ENCODE results near the gene KRTAP12-3. TPM values are rescaled to one million over a fixed set of nuclear protein-coding genes. Genes with fewer than 3 reads are reported as not detected.

The KRTAP12-3 gene
- total RNA-seq, 1 experiment from 2014 or later = not detected

DNA sequence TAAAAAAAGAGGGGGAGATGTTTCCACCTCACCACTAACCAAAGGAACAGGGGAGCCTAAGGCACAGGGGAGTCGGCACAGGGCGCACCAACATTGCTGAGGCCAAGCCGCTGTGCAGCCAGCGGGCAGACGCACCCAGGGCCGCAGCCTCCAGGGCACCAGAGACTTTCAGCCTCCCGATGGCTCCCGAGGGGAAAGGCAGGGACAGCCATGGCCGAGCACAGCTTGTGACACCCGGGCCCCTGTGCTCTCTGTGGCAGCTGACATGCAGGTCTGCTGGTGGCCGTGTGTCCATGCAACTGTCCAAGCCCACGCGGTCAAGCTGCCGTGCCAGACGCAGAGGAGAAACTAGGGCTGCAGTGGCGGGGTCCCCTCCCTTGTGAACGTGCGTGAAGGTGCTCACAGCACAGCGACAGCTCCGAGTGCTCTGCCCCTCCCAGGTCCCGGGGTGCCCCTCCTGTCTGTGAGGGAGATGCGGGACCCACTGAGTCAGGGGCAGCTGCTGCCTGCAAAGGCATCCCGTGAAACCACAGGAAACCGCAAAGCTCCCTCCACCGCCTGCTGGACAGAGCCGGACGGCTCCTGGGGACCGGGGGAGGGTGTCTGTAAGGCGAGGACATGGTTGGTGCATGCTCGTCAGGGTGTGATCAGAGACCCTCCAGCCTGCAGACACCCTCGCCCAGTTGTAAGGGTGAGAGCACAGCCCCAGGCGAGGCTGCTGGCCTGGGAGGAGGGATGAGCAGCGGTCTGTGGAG lies 9.0 kb upstream of the KRTAP12-3 start:
- DNase-seq = no peak
- TF ChIP-seq, protein P1, sequence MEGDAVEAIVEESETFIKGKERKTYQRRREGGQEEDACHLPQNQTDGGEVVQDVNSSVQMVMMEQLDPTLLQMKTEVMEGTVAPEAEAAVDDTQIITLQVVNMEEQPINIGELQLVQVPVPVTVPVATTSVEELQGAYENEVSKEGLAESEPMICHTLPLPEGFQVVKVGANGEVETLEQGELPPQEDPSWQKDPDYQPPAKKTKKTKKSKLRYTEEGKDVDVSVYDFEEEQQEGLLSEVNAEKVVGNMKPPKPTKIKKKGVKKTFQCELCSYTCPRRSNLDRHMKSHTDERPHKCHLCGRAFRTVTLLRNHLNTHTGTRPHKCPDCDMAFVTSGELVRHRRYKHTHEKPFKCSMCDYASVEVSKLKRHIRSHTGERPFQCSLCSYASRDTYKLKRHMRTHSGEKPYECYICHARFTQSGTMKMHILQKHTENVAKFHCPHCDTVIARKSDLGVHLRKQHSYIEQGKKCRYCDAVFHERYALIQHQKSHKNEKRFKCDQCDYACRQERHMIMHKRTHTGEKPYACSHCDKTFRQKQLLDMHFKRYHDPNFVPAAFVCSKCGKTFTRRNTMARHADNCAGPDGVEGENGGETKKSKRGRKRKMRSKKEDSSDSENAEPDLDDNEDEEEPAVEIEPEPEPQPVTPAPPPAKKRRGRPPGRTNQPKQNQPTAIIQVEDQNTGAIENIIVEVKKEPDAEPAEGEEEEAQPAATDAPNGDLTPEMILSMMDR (IDR thresholded peaks at IDR 0.05; ENCODE audit: unreplicated experiment) = no peak
- Mint-ChIP-seq H3K27ac (ENCODE audit: unreplicated experiment) (no peak overlapping the region), H3K9me3 (ENCODE audit: low read depth, unreplicated experiment) (peaks cover 8% of the 10 kb centered on the region), H3K27me3 (ENCODE audit: unreplicated experiment) (peaks cover 82% of the 10 kb centered on the region), H3K4me1 (ENCODE audit: low read depth, unreplicated experiment) (no peaks in the 10 kb centered on the region), H3K4me3 (ENCODE audit: low read depth, unreplicated experiment) (no peak overlapping the region), H3K36me3 (ENCODE audit: insufficient read depth, unreplicated experiment) (peaks cover 5% of the 10 kb centered on the region)
- CTCF ChIA-PET = no interaction called here
- intact Hi-C loops (cut with micrococcal nuclease; ENCODE audit: unreplicated experiment) = no loop called here
- no TSS peak for BruUV-seq (replicated peaks)

DNA sequence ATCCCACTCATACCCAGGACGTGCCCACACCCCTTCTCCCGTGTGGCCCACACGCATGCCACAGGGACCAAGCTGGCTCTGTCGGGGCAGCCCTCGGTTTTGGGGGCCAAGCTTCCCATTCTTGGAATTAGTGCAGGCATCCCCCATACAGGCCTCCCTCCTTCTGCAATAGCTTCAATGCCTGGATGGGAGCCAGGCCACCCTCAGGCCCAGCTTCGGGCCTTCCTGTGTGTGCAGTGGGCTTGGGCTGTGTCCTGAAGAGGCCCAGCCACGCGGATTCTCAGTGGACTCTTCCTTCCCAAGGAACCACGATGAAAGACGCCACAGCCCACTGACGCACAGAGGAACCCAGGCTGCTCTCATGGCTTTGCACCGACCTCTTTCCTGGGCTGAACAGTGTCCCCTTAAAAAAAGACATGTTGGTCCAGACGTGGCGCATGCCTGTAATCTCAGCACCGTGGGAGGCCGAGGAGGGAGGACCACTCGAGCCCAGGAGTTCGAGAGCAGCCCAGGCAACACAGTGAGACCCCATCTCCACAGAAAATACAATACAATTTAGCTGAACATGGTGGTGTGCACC lies 8.1 kb upstream of the KRTAP12-3 start:
- H3K4me3 Mint-ChIP-seq (ENCODE audit: low read depth, unreplicated experiment) = no peak overlapping the region
- no peaks in the 10 kb centered on the region for H3K4me1 Mint-ChIP-seq (ENCODE audit: low read depth, unreplicated experiment)
- H3K9me3 Mint-ChIP-seq (ENCODE audit: low read depth, unreplicated experiment) = peaks cover 5% of the 10 kb centered on the region
- CTCF ChIA-PET = no interaction called here
- peaks cover 7% of the 10 kb centered on the region for H3K36me3 Mint-ChIP-seq (ENCODE audit: insufficient read depth, unreplicated experiment)
- DNase-seq = no peak
- TF ChIP-seq, protein P1 (IDR thresholded peaks at IDR 0.05; ENCODE audit: unreplicated experiment) = no peak
- BruUV-seq (replicated peaks) = no TSS peak
- no peak overlapping the region for H3K27ac Mint-ChIP-seq (ENCODE audit: unreplicated experiment)
- peaks cover 83% of the 10 kb centered on the region for H3K27me3 Mint-ChIP-seq (ENCODE audit: unreplicated experiment)
- intact Hi-C loops (cut with micrococcal nuclease; ENCODE audit: unreplicated experiment) = no loop called here

DNA sequence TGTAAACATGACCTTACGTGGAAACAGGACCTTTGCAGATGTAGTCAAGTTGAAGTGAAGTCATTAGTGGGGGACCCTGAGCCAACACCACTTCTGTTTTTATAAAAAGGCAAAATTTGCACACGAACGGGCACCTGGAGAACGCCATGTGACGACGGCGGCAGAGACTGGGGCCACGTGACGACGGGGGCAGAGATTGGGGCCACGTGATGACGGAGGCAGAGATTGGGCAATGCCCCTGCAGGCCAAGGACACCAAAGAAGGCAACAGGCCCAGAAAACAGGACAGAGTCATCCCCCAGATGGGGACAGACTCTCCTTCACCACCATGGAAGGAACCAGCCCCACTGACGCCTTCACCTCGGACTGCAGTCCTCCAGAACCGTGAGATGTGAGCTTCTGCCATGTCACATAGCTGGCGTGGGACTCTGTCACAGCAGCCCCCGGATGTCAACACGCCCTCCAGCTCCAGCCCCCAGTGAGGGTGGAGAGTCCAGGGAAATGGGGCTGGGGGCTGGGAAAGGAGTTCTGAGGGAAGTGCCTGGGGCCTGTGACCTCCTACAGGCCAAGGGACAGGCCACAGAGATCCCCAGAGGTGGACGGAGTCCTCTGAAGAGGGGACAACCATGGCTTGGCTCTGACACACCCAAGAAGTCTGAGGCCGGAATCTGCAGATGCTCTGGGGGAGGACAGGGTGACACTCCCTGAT lies 7.3 kb upstream of the KRTAP12-3 start:
- Mint-ChIP-seq H3K4me1 (ENCODE audit: low read depth, unreplicated experiment) (no peaks in the 10 kb centered on the region), H3K4me3 (ENCODE audit: low read depth, unreplicated experiment) (no peak overlapping the region), H3K27me3 (ENCODE audit: unreplicated experiment) (peaks cover 80% of the 10 kb centered on the region), H3K27ac (ENCODE audit: unreplicated experiment) (no peak overlapping the region), H3K9me3 (ENCODE audit: low read depth, unreplicated experiment) (no peaks in the 10 kb centered on the region), H3K36me3 (ENCODE audit: insufficient read depth, unreplicated experiment) (peaks cover 7% of the 10 kb centered on the region)
- no TSS peak for BruUV-seq (replicated peaks)
- intact Hi-C loops (cut with micrococcal nuclease; ENCODE audit: unreplicated experiment) = no loop called here
- no peak for DNase-seq
- TF ChIP-seq, protein P1 (IDR thresholded peaks at IDR 0.05; ENCODE audit: unreplicated experiment) = no peak
- CTCF ChIA-PET = no interaction called here

DNA sequence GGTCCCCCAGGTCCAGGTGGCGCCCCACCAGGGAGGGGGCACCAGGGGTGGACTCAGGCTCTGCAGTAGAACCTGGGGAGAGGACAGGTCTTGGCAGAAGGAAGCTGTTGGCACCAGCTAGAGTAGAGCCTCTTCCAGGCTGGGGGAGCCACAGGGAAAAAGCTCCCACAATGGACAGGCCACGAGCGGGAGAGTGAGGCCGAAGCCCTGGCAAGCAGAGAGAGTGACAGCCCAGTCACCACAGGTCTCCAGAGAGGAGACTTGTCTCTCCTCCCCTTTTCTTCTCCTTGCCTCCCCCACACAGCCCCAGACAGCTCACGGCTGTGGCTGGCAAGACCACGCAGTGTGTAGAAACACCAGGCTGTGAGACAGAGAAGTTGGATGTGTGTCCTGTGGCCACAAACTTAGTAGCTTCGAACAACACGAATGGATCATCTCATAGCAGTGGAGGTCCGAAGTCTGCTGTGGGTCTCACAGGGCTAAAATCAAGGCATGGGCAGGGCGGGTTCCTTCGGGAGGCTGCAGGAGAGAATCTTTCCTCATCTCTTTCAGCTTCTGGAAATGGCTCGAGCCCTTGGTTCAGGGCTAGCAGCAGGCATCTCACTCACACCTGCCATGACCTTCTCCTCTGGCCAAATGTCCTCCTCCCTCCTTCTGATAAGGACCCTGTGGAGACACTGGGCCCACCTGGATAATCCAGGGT lies 6.6 kb upstream of the KRTAP12-3 start:
- DNase-seq = no peak
- Mint-ChIP-seq H3K27ac (ENCODE audit: unreplicated experiment) (no peak overlapping the region), H3K9me3 (ENCODE audit: low read depth, unreplicated experiment) (no peaks in the 10 kb centered on the region), H3K27me3 (ENCODE audit: unreplicated experiment) (peaks cover 85% of the 10 kb centered on the region), H3K4me3 (ENCODE audit: low read depth, unreplicated experiment) (no peak overlapping the region), H3K4me1 (ENCODE audit: low read depth, unreplicated experiment) (no peaks in the 10 kb centered on the region), H3K36me3 (ENCODE audit: insufficient read depth, unreplicated experiment) (peaks cover 7% of the 10 kb centered on the region)
- CTCF ChIA-PET = no interaction called here
- intact Hi-C loops (cut with micrococcal nuclease; ENCODE audit: unreplicated experiment) = no loop called here
- TF ChIP-seq, protein P1 (IDR thresholded peaks at IDR 0.05; ENCODE audit: unreplicated experiment) = no peak
- BruUV-seq (replicated peaks) = no TSS peak
